Keratinocyte (primary cell): ENCODE measurements around the gene CHN2.

ENCODE experiments used
- CTCF ChIP-seq, 3 experiments: IDR thresholded peaks in 1 of 3; conservative IDR thresholded peaks in 1 of 3; optimal IDR thresholded peaks in 1 of 3; 2 replicates in 2 of 3; 3 replicates in 1 of 3; pipeline versions ENCODE3 to v1.5.1; 2011; ENCODE audit warnings: low read length in 3 of 3, mild to moderate bottlenecking in 3 of 3, moderate library complexity in 2 of 3, control low read depth in 1 of 3, inconsistent platforms in 1 of 3; ENCODE audit not compliant: insufficient read depth in 2 of 3; ENCODE audit errors: extremely low read depth in 1 of 3
- EZH2 ChIP-seq: IDR thresholded peaks from one replicate; pipeline ENCODE4 v1.6.1; 2012; ENCODE audit warnings: inconsistent platforms, mild to moderate bottlenecking, low read length, moderate library complexity

GRCh38 chr7:29214056-29214455, 19.5 kb downstream of the CHN2 start:
- TF ChIP-seq CTCF (optimal IDR thresholded peaks at IDR 0.05 in 1 of 3, IDR thresholded peaks at IDR 0.05 in 1 of 3, conservative IDR thresholded peaks at IDR 0.05 in 1 of 3; ENCODE audit: extremely low read depth in 1 of 3, insufficient read depth in 2 of 3, low read length in 3 of 3) (no peak), EZH2 (no peak)
